GM19395 (cell line): ENCODE data around the gene LRRC8A.
A peak's percentile ranks its signal among the peaks of the same experiment; 100 is the strongest.
"Not testable (repeated sequence)": the region's sequence is repeated elsewhere in the genome, so short reads cannot be mapped to it uniquely, and the experiment has no call there.

Source experiments
- ATAC-seq: cut with Tn5 transposase; IDR thresholded peaks from one replicate; pipeline ENCODE4 v1.9.1; 2021; ENCODE audit warnings: mild to moderate bottlenecking, moderate library complexity; ENCODE audit not compliant: unreplicated experiment

Gene LRRC8A

GRCh38 chr9:128947277-128947526 lies 65.3 kb downstream of the LRRC8A start:
- no peak for ATAC-seq

DNA sequence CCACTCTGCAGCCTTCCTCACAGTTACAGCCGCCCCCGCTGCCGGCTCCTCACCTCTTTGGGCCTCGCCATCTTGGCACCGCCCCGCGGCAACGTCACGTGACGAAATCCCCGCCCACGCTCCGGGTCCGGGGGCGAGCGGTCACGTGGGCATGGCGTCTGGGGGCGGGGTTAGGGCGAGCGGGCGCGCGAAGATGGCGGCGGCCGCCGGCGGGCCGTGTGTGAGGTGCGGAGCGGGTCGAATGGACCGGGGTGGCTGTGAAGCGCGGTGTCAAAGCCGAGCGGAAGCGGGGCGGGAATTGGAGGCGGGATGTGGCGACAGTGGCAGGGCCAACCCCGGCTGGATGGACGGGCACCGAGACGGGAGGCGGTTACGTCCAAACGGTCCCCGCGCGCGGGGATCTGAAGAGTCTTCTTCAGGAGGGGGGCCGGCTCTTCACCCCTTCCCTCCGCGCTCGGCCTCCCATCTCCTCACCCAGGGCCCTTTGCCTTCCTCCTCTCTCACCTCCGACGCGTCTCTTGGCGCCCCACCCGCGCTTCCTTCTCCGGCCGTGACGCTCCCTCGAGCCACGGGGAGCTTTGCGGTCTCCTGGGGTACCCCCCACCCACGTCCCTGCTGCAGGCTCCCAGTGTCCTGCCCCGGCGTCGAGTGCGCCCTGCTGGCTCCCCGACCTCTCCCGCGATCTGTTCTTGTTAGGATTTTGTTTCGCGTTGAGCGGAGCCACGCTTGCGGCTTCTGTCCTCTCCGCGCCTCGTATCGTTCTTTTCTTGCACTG lies 65.8 kb downstream of the LRRC8A start, which contains the start of the genes DOLK and NUP188:
Gene DOLK, minus strand, starts transcription at position 77 of the 775 bp plus-strand sequence. CDS start 300 bp downstream, outside the sequence.
Gene NUP188, plus strand, starts transcription at position 173 of the 775 bp plus-strand sequence. Its CDS starts 21 bp downstream, at position 194.
- ATAC-seq = peak; percentile 67

DNA sequence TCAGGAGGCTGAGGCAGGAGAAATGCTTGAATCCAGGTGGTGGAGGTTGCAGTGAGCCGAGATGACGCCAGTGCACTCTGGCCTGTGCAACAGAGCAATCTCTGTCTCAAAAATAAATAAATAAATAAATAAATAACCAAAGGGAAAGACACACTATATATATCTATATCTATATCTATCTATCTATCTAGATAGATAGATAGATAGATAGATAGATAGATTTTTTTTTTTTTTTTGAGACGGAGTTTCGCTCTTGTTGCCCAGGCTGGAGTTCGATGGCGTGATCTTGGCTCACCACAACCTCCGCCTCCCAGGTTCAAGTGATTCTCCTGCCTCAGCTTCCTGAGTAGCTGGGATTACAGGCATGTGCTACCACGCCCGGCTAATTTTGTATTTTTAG lies 79.5 kb downstream of the LRRC8A start:
- ATAC-seq = not testable (repeated sequence)
